Activated T-helper 1 cell treated with anti-CD3 and anti-CD28 coated beads, Interleukin-2, amount 50 U/mL, for 16 hours (primary cell): ENCODE measurements around the gene ADGRD1.
"Not testable (repeated sequence)": the region's sequence is repeated elsewhere in the genome, so short reads cannot be mapped to it uniquely, and the experiment has no call there.

Experiments
- DNase-seq, 2 donors: peaks; one replicate each; pipeline ENCODE4 v3.0.0-alpha.2; 2020; ENCODE audit warnings: low read depth in 1 of 2, low spot score in 1 of 2

ADGRD1 gene

GRCh38 chr12:130983328-130984017, 29.8 kb downstream of the ADGRD1 start:
- DNase-seq = no peak

- DNase-seq = no peak
These were observed 30.7 kb downstream of the ADGRD1 start for GRCh38 chr12:130984183-130985058.

GRCh38 chr12:130987151-130987931, 33.6 kb downstream of the ADGRD1 start:
- DNase-seq = no peak

GRCh38 chr12:130988261-130988660, 34.6 kb downstream of the ADGRD1 start:
- DNase-seq = no peak

DNA sequence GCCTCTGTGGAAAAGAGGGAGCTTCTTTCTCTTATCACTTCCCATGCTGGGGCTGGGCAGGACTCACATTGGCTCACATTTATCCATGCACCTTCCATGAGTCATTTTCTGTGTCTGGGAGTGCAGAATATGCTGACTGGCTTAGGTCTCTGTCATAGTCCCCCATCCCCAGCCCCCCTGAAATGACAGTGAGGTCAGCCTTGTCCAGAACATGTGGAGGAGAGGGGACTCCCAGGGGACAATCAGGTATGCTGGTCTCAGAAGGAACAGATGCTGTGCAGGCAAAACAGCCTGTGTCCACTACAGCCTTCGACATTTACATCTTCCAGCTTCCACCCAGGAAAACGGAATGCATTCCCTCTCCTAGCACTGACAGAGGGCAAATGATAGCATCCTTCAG, 35.0 kb downstream of the ADGRD1 start:
- DNase-seq = no peak

GRCh38 chr12:130989391-130989790, 35.7 kb downstream of the ADGRD1 start:
- DNase-seq = no peak

DNA sequence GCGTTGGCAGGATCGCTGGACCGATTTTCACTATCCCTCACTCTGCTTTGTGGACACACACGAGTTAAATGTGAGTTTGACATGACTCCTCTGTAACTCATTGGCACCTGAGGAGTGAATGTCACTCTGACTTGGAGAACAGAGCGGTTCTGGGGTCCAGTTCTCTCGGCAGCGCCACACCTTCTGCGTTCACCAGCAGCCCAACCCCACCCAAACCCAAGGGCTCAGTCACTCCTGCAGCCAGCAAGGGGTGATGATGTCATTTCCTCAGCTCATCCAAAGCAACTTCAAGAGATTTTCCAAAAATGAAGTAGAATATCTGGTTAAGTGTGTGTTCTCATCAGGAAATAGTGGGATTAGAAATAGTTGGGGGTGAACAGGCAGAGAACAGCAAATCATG, 36.3 kb downstream of the ADGRD1 start:
- no peak for DNase-seq

DNA sequence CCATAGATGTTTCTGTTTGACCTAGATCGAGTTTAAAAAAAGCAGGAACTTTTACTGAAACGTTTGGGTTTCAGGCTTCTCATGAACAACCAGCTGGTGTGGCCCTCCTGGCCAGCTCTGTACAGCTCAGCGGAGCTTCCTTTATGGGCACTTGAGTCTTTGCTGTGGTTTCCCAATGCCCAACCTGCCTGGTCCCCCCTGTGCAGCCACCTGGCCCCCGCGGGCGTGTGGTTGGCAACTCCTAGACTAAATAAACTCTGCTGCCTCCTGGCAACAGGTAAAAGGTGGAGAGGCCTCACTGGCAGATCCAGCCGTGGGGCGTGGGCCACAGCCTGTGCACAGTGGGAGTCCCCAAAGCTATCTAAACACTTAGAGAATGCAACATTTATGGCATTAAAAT, 38.7 kb downstream of the ADGRD1 start:
- DNase-seq = no peak

GRCh38 chr12:130992979-130993538, 39.4 kb downstream of the ADGRD1 start:
- no peak for DNase-seq

DNA sequence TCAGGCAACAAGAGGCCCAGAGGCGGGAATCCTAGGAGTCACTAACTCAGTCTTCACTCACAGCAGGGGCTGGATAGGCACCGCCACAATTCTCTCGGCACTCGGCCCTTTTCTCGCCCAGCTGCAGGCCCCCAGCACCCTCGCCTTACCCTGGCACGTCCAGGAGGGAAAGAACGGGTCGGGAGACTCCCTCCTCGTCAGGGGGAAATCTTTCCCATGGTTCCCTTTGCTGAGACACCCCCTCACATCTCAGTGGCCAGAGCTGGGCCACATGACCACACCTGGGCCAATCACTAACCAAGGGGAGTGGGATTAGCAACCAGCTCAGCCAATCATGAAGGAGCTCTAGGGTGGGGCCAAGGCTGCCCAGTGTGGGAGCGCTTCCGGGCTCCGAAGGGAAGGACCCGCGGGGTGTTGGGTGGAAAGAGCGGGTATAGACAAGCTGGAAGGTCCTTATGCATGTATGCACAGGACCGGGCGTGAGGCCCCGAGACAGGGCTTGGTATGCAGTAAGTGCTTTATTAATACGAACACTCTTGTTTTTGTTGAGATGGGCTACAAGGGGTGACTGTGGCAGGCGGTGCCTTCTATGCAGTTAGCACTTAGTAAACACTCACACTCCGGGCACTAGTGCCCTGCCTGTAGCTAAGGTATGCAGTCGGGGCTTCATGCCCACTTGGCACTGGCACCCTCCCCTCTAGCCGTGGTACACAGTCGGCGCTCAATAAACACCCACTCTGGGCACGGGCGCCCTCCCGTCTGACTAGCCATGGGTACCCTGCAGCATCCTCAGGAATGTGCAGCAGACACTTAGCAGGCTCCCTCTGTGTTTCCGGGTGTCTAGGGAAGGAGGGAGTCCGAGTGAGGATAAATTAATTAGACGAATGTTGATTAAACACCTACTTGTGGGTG, 40.3 kb downstream of the ADGRD1 start:
- DNase-seq = no peak

DNA sequence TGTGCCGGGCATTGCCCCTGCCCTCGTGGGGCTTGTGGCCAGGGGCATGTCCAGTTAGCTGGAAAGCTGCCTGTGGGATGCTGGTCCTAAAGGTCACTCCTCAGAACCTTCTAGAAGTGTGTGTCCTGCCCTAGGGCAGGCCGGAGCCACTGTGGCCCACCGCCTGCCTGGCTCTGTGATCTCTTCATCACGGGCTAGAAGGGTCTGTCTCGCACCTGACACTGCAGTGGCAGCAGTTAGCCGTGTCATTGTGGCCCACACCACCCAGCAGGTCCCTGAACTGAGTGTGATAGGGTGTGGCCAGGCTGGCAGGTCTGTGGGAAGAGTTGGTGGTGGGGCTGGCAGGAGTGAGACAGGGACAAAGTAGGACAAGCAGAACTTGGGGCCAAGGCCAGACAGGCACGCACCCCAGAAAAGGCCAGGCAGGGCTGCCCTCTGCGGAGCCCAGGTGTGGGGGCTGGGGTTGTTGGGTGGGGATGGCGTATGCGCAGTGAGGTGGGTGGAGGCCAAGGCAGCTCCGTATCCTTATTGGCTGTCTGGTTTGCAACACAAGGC, 41.2 kb downstream of the ADGRD1 start:
- DNase-seq = no peak

GRCh38 chr12:130995386-130995969, 41.8 kb downstream of the ADGRD1 start:
- DNase-seq = not testable (repeated sequence)

- DNase-seq = no peak
These were observed 44.4 kb downstream of the ADGRD1 start for GRCh38 chr12:130998136-130998535.

DNA sequence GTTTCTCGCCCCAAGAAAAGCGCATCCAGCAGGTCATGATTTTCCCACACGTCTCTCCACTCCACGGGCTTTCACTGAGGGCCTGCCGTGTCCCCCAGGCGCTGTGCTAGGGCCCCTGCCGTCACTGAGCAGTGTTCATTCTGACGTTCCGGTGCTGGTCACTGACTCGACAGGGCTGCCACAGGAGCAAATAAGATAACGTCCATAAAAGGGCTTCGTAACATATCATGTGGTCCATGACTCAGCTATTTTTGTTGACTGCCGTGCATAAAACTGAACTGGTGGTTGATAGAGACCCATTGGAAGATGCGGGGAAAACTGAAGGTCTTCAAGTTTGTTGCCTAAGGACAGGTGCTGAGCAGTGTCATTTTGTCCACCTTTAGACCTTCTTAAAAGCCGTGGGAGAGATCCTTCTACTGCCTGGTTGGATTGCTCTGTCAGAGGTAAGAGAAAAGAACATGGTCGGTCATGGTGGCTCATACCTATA, 46.3 kb downstream of the ADGRD1 start:
- DNase-seq = no peak

DNA sequence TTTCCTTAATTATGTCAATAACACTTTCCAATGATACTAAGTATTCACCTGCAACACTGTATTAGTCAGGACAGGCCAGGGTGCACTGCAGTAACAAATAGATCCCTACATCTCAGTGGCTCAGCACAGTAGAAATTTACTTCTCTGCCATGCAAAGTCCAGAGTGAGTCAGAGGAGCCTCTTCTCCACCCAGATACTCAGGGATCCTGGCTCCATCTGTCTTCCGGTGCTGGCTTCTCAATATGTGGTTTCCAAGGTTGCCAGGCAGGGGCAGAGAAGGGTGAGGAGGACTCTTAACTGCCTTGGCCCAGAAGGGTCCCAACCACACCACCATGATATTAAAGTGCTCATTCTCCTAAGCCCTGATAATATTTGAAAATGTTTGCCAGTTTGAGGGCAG, 47.8 kb downstream of the ADGRD1 start:
- no peak for DNase-seq

GRCh38 chr12:131002216-131002631, 48.5 kb downstream of the ADGRD1 start:
- no peak for DNase-seq

DNA sequence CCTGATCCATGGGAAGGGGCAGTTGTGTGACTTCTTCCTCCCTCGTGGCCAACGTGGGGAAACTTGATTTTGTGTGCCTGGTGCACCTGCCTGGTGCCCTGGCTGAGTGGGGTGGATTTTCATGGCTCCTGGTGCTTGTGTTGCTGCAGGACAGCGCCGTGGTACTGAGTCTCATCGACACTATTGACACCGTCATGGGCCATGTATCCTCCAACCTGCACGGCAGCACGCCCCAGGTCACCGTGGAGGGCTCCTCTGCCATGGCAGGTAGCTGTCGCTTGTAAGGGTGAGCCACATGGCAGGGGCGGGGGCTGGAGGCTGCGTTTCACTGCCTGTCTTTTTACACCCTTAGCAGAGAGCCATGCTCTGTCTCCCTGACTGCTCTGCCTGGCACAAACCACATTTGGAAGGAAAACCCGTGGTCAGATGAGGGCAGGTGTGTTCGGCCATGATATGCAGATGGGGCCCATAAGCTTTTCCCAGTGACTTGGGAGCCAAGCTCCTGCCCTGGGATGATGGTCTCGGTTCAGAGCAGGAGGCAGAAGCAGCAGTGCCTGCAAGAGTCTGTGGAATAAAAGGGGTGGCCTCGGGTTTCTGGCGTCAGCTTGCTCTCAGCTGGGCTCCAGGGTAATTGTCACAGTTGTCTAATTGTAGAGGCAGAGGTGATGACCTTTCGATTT, 49.5 kb downstream of the ADGRD1 start:
- DNase-seq = no peak

DNA sequence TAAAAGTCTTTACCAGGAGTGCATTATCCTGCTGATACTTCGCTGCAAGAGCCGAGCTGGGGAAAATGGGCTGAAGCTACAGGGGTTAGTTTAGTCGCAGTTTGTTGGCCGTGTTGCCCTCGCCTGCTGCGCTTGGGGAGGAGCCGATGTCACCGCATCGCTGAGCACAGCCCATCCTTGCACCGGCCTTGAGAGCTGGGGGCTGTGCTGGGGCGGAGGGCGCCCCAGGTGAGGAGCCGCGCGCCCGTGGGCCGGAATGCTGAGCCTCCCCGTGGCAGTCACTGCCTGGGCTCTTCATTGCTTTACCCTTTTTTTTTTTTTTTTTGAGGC, 50.0 kb downstream of the ADGRD1 start:
- DNase-seq = no peak

- no peak for DNase-seq
These were observed 50.5 kb downstream of the ADGRD1 start for GRCh38 chr12:131004166-131004565.
